HepG2 (cell line): ENCODE data around the gene CABLES2. TPM values are rescaled to one million over a fixed set of nuclear protein-coding genes. Genes with fewer than 3 reads are reported as not detected.

Source experiments
- AHR ChIP-seq: IDR thresholded peaks from 2 replicates; pipeline ENCODE4 v1.6.1; 2018; ENCODE audit warnings: missing genetic modification reagents, missing compliant biosample characterization
- DNMT3B ChIP-seq: conservative IDR thresholded peaks from 2 replicates; pipeline ENCODE4 v1.6.1; 2016; ENCODE audit warnings: missing biosample characterization, control low read depth
- KAT2B ChIP-seq: fragments of 150-350 bp; IDR thresholded peaks from 2 replicates; pipeline ENCODE4 v1.6.1; 2014; ENCODE audit warnings: low read depth, low read length, borderline replicate concordance
- KDM6A ChIP-seq: IDR thresholded peaks from 2 replicates; pipeline ENCODE4 v1.6.1; 2016; ENCODE audit warnings: low read depth
- LCORL ChIP-seq, 2 experiments: fragments of 450-650 bp in 1 of 2; sonication (generic) in 1 of 2; formaldehyde crosslinking in 1 of 2; IDR thresholded peaks; 2 replicates each; pipeline versions ENCODE4 v1.5.0 to v1.6.1; 2017 to 2020; ENCODE audit warnings: antibody characterized with exemption in 1 of 2, missing genetic modification reagents in 1 of 2
- MAF1 ChIP-seq: sonication (generic); formaldehyde crosslinking; IDR thresholded peaks from 2 replicates; pipeline ENCODE4 v1.5.0; 2020; ENCODE audit warnings: missing genetic modification reagents, borderline replicate concordance
- MBNL3 ChIP-seq: fragments of 250-450 bp; sonication (Bioruptor Pico); conservative IDR thresholded peaks from 2 replicates; pipeline ENCODE4 v1.8.0; 2022; ENCODE audit warnings: mild to moderate bottlenecking, inconsistent platforms
- PCBP2 ChIP-seq: fragments of 200-400 bp; formaldehyde crosslinking; optimal IDR thresholded peaks from 2 replicates; pipeline ENCODE3; 2018; ENCODE audit warnings: low read length, low read depth; ENCODE audit not compliant: poor library complexity, severe bottlenecking
- TMF1 ChIP-seq: sonication (generic); formaldehyde crosslinking; IDR thresholded peaks from 2 replicates; pipeline ENCODE4 v1.8.1; 2022; ENCODE audit warnings: low read depth, missing genetic modification reagents
- XBP1 ChIP-seq: sonication (generic); formaldehyde crosslinking; IDR thresholded peaks from 2 replicates; pipeline ENCODE4 v1.5.0; 2020; ENCODE audit warnings: missing genetic modification reagents
- ZNF20 ChIP-seq: sonication (generic); formaldehyde crosslinking; IDR thresholded peaks from 2 replicates; pipeline ENCODE4 v1.4.0; 2020; ENCODE audit warnings: mild to moderate bottlenecking, moderate library complexity, missing genetic modification reagents
- ZNF33A ChIP-seq: sonication (generic); formaldehyde crosslinking; IDR thresholded peaks from 2 replicates; pipeline ENCODE4 v1.5.1; 2020; ENCODE audit warnings: missing genetic modification reagents, mild to moderate bottlenecking, moderate library complexity, borderline replicate concordance
- ZNF343 ChIP-seq: sonication (generic); formaldehyde crosslinking; IDR thresholded peaks from 2 replicates; pipeline ENCODE4 v1.4.0; 2020; ENCODE audit warnings: mild to moderate bottlenecking, missing genetic modification reagents
- polyA plus RNA-seq, 8 experiments: library from polyadenylated mRNA; depleted of rRNA in 3 of 8; stranded (reverse) in 7 of 8; unstranded in 1 of 8; fragments of >200 nt; fragmentation: Illumina TruSeq in 4 of 8; extraction: Trizol in 4 of 8; gene quantifications; 2 replicates each; pipeline versions ENCODE4 v1.2.1 to v1.2.3, GENCODE V29; 2011 to 2016; ENCODE audit warnings: low read depth in 4 of 8, missing spikeins in 1 of 8, mixed read lengths in 1 of 8; ENCODE audit not compliant: insufficient read depth in 1 of 8
- total RNA-seq, 5 experiments: library from RNA; depleted of rRNA; stranded (reverse); fragments of >200 nt; fragmentation: Illumina TruSeq; extraction: Trizol; gene quantifications; 2 replicates each; pipeline ENCODE4 v1.2.3, GENCODE V29; 2016; ENCODE audit warnings: low read depth in 1 of 5
- TF ChIP-seq, protein P1 (sequence below): sonication (generic); formaldehyde crosslinking; IDR thresholded peaks from 2 replicates; pipeline ENCODE4 v1.8.1; 2023; ENCODE audit warnings: mild to moderate bottlenecking, missing genetic modification reagents
- TF ChIP-seq, protein P2 (sequence below): sonication (generic); formaldehyde crosslinking; IDR thresholded peaks from 2 replicates; pipeline ENCODE4 v1.4.0; 2020; ENCODE audit warnings: missing genetic modification reagents, borderline replicate concordance
- TF ChIP-seq, protein P3 (sequence below): fragments of 450-650 bp; IDR thresholded peaks from 2 replicates; pipeline ENCODE4 v1.6.1; 2017
- TF ChIP-seq, protein P4 (sequence below): sonication (generic); formaldehyde crosslinking; IDR thresholded peaks from 2 replicates; pipeline ENCODE4 v1.5.0; 2020; ENCODE audit warnings: missing genetic modification reagents
- TF ChIP-seq, protein P5 (sequence below): fragments of 450-650 bp; IDR thresholded peaks from 2 replicates; pipeline ENCODE4 v1.6.1; 2017; ENCODE audit warnings: mild to moderate bottlenecking

The CABLES2 gene
- total and polyA plus RNA-seq, 2 of the 13 experiments (the other 11 are each of a cell fraction or from before 2014, with no cell fraction given) = 5.2 to 9.7 TPM

DNA sequence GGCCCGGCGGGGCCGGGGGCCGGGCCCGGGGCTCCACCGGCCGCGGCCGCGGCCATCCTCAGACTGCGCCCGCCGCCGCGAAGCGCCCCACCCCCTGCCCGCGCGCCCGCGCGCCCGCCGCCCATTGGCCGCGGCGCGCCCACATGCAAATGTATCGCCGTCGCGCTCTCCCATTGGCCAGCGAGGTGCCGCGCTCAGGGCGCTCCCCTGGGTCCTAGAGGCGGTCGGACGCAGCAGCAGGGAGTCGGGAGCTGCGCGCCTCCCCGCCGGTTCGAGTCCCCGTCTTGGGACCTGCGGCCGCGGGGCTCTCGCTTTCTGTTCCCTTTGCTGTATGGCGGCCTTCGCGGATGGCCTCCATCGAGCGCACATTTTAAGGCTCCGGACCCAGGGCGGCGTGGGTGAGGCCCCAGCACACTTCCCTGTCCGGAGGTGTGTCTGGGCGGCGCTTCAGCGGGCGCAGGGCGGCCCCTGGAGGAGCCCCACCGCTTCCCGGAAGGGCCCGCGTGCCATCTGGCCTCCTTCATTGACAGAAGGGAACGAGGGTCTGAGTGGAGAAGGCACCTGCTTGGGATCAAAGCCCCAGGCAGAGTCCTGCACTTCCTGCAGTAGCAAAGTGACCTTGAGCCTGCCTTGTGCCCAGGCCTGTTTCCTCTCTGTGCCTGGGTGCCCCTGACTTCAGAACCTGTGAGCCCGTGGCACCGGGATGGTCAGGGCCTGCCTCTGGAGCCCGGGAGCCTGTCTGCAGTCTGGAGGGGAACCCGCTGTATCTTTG, at the start of gene CABLES2 (continued):
- TF ChIP-seq MBNL3 (CRISPR knock-in tag) = no peak
- no peak for TF ChIP-seq LCORL (IDR thresholded peaks at IDR 0.05)
- peak; percentile 77 for TF ChIP-seq LCORL (CRISPR knock-in tag; IDR thresholded peaks at IDR 0.05)
- 0 out of 2 replicates have a peak, but pooled peaks have one; percentile 36 for TF ChIP-seq XBP1 (CRISPR knock-in tag)
- TF ChIP-seq AHR (CRISPR knock-in tag) = peak; percentile 68; the same call in 1 of the 2 replicates
- no peak for TF ChIP-seq PCBP2
- TF ChIP-seq, protein P1, sequence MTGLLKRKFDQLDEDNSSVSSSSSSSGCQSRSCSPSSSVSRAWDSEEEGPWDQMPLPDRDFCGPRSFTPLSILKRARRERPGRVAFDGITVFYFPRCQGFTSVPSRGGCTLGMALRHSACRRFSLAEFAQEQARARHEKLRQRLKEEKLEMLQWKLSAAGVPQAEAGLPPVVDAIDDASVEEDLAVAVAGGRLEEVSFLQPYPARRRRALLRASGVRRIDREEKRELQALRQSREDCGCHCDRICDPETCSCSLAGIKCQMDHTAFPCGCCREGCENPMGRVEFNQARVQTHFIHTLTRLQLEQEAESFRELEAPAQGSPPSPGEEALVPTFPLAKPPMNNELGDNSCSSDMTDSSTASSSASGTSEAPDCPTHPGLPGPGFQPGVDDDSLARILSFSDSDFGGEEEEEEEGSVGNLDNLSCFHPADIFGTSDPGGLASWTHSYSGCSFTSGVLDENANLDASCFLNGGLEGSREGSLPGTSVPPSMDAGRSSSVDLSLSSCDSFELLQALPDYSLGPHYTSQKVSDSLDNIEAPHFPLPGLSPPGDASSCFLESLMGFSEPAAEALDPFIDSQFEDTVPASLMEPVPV (CRISPR knock-in tag) = peak; percentile 81; the same call in 1 of the 2 replicates
- TF ChIP-seq KAT2B = no peak
- TF ChIP-seq ZNF343 (CRISPR knock-in tag) = peak; percentile 91
- TF ChIP-seq, protein P2, sequence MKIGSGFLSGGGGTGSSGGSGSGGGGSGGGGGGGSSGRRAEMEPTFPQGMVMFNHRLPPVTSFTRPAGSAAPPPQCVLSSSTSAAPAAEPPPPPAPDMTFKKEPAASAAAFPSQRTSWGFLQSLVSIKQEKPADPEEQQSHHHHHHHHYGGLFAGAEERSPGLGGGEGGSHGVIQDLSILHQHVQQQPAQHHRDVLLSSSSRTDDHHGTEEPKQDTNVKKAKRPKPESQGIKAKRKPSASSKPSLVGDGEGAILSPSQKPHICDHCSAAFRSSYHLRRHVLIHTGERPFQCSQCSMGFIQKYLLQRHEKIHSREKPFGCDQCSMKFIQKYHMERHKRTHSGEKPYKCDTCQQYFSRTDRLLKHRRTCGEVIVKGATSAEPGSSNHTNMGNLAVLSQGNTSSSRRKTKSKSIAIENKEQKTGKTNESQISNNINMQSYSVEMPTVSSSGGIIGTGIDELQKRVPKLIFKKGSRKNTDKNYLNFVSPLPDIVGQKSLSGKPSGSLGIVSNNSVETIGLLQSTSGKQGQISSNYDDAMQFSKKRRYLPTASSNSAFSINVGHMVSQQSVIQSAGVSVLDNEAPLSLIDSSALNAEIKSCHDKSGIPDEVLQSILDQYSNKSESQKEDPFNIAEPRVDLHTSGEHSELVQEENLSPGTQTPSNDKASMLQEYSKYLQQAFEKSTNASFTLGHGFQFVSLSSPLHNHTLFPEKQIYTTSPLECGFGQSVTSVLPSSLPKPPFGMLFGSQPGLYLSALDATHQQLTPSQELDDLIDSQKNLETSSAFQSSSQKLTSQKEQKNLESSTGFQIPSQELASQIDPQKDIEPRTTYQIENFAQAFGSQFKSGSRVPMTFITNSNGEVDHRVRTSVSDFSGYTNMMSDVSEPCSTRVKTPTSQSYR (CRISPR knock-in tag) = peak; percentile 72; the same call in 1 of the 2 replicates
- TF ChIP-seq ZNF20 = 0 out of 2 replicates have a peak, but pooled peaks have one; percentile 78
- TF ChIP-seq, protein P3, sequence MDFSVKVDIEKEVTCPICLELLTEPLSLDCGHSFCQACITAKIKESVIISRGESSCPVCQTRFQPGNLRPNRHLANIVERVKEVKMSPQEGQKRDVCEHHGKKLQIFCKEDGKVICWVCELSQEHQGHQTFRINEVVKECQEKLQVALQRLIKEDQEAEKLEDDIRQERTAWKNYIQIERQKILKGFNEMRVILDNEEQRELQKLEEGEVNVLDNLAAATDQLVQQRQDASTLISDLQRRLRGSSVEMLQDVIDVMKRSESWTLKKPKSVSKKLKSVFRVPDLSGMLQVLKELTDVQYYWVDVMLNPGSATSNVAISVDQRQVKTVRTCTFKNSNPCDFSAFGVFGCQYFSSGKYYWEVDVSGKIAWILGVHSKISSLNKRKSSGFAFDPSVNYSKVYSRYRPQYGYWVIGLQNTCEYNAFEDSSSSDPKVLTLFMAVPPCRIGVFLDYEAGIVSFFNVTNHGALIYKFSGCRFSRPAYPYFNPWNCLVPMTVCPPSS = no peak
- TF ChIP-seq, protein P4, sequence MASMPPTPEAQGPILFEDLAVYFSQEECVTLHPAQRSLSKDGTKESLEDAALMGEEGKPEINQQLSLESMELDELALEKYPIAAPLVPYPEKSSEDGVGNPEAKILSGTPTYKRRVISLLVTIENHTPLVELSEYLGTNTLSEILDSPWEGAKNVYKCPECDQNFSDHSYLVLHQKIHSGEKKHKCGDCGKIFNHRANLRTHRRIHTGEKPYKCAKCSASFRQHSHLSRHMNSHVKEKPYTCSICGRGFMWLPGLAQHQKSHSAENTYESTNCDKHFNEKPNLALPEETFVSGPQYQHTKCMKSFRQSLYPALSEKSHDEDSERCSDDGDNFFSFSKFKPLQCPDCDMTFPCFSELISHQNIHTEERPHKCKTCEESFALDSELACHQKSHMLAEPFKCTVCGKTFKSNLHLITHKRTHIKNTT = 0 out of 2 replicates have a peak, but pooled peaks have one; percentile 16
- peak; percentile 94; the same call in 1 of the 2 replicates for TF ChIP-seq TMF1 (CRISPR knock-in tag)
- TF ChIP-seq, protein P5, sequence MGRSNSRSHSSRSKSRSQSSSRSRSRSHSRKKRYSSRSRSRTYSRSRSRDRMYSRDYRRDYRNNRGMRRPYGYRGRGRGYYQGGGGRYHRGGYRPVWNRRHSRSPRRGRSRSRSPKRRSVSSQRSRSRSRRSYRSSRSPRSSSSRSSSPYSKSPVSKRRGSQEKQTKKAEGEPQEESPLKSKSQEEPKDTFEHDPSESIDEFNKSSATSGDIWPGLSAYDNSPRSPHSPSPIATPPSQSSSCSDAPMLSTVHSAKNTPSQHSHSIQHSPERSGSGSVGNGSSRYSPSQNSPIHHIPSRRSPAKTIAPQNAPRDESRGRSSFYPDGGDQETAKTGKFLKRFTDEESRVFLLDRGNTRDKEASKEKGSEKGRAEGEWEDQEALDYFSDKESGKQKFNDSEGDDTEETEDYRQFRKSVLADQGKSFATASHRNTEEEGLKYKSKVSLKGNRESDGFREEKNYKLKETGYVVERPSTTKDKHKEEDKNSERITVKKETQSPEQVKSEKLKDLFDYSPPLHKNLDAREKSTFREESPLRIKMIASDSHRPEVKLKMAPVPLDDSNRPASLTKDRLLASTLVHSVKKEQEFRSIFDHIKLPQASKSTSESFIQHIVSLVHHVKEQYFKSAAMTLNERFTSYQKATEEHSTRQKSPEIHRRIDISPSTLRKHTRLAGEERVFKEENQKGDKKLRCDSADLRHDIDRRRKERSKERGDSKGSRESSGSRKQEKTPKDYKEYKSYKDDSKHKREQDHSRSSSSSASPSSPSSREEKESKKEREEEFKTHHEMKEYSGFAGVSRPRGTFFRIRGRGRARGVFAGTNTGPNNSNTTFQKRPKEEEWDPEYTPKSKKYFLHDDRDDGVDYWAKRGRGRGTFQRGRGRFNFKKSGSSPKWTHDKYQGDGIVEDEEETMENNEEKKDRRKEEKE = no peak
- TF ChIP-seq KDM6A (CRISPR knock-in tag) = no peak
- TF ChIP-seq ZNF33A (CRISPR knock-in tag) = peak; percentile 85; the same call in 1 of the 2 replicates
- no peak for TF ChIP-seq DNMT3B (CRISPR knock-in tag)
- TF ChIP-seq MAF1 (CRISPR knock-in tag) = peak; percentile 97
